SK-N-DZ (cell line): Measurements from ENCODE around the gene TTLL11.
A peak's percentile ranks its signal among the peaks of the same experiment; 100 is the strongest.

ENCODE experiments used
- DNase-seq: peaks from one replicate; pipeline ENCODE4 v3.0.0-alpha.2; 2015; ENCODE audit warnings: low spot score

TTLL11 gene

DNA sequence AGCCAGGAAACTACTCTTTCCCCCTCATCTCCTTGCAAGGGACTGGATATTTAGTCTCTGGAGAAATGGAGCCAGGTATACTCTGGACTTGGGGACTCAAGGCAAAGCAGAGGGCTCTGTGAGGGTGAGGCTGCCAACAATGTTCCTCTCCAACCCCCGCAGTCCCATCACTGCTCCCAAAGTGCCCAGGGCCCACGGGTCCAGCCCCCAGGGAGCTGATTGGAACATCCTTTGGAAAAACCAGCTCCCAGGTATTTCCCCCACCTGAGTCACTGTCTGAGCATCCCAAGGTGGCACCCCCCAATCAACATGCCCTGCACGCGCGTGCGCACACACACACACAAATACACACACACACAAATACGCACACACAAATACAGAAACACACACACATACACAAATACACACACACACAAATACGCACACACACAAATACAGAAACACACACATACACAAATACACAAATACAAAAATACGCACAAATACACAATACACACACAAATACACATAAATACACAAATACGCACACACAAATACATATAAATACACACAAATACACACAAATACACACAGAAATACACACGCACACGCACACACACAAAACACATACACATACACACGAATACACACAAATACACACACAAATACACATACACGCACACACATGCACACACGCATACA is 304.3 kb downstream of the TTLL11 start:
- DNase-seq, result no peak

DNA sequence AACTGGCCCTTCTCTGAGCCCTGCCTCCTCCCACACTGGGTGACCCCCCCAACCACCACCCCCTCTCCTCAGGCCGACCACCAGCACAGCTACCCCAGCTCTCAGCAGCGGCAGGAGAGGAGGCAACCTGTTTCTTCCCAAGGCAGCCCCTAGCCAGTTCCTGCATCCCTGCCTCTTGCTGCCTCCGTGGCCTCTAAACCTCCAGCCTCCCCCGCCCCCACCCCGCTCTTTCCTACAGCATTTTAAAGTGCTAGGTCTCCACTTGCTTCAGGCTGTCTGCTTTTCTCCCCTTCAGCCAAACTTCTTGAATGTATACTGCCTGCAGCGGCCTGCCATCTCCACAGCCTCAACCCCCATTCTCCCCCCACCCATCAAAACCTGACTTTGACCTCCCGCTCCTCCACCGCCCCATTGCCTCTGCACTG is 306.1 kb downstream of the TTLL11 start:
- DNase-seq, result no peak

DNA sequence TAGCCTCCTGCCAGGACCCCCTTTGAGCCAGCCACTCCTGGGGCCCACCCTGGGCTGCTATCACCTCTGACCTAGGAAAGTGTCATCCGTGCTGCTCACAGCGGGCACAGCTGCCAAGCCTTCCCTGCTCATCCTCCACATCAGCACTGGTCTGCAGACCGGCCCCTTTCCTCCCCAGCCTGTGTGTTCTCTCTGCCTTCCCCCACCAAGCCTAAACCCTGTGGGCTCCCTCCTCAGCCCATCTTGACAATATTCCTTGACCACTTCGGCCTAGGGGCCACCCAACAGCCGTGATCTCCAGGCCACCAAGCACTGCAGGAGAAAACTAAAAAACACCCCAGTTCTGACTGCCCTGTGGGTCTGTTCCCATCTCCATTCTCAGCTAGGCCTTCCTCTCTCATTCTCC is 306.6 kb downstream of the TTLL11 start:
- DNase-seq, result no peak

DNA sequence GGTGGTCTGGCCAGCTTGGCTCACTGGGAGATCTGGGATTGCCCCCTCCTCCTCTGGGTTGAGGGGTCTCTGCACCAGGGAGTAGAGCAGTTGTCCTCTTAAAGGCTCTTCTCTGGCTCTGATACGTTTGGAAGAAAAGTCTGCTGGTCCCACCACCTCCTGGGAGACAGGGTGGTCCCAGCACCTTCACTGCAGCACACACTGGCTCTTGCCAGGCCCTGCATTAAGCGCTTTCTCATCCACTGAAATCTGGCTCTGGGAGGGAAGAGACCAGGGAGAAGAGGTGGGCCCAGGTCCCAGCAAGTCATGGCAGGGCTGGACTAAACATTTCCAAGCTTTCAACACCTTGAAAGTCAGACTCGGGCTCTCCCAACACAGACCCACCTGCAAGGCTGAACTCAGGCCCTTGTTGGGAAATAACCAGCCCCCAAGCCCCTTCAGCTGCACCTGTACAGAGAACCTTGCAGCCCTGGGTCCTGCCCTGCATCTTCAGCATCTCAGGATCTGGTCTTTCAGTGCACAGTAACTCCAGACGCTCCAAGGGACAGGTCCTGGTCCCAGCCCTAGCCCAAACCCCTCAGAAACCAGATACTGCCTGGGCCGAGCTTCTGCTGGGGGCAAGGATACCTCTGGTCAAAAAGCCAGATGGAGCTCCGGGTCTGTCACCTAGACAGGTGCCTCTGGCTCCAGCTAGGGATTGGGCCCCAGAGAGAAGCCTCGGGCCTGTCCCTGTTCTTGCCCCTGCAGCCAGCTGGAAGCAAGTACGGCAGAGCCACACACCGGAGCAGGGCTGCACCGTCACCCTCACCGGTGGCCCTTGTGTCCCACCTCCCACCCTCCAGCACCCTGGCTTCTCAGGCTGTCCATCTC is 307.2 kb downstream of the TTLL11 start:
- no peak for DNase-seq

DNA sequence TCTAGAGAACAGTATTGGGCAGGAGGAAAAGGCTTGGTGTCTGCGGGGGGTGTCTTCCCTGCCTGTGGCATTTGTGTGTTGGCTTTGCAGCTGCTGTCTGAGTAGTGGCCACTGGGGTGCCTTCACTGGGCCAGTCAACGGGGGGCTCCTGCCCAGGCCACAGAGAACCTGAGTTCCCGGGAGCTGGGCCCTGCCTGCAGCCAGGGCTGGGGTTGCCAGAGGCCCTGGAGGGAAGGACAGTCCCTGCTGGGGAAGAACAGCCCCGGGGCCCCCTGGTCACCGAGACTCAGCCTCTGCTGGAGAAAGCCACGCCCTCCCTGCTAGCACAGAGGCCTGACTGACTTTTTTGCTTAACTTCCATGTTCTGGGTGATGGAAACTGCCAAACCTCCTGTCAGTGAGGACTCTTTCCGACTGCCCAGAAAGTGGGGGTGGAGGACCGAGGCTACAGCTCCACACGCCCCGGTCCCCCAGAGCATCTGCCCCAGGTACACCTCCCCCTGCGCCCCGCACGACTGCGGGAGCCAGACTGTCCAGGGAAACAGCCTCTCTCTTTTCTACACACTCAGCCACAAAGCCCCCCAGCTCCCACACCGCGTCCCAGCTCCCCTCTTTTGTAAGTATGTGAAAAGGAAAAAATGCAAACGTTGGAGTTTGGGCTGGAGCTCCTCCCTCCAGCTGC is 308.2 kb downstream of the TTLL11 start:
- no peak for DNase-seq

DNA sequence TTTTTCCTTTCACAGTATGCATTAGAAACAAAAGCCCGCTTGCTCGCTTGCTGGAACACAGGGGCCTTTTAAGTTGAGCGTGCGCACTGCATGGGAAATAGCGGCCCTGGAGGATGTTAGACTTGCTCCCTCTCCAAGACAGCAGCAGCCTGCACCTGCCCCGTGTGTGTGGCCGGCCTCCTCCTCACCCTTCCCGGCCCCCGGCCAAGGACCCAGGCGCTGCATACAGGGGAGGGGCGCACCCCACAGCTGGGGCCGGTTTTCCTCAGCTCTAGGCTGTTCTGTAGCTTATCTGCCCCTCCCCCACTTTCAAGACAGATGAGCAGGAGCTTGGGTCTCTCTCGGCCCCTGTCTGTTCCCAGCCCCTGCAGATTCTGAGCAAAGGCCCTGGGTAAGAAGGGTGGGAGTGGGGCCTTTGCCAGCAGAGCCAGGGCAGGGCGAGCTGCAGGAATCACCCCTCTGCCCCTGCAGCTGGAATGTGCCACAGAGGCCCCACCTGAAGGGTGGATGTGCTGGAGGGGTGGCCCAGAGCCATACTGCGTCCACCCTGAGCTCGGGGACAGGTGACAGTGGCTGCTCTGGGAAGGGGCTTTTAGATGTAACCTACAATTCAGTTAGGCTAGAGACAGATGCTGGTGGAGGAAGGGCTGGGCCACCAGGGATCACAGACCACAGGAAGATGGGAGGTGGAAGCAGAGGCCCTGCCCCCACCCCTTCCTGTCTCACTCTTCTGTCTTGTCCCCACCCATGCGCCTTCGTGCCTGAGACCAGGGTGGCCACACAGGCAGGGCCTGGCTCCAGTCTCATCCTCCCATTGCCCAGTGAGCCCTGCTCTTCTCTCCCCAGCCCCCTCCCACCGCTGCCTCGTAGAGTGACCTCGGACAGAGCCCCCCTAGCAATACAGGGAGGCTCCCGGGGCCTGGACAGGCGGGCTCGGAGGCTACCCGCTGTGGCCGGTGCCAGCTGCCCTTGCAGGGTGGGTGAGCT is 309.3 kb downstream of the TTLL11 start:
- peak; percentile 78 for DNase-seq

DNA sequence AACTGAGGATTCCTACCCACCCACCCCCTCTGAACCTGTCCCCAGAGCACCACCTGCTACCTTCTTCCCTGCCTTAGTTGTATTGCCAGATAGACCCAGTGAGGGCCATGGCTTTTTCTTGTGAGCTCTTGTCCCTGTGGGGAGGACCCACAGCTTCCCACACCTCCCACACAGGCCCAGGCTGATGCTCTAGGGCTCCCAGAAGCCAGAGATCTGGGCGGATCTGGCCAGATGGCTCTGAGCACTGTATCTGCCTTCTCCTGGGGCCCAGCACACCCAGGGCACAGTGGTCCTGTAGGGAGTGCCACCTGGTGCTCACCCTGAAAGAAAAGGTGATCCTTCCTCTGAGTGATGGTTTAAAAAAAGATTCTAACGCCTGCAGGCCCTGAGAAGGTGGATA is 310.0 kb downstream of the TTLL11 start:
- peak; percentile 40 for DNase-seq

DNA sequence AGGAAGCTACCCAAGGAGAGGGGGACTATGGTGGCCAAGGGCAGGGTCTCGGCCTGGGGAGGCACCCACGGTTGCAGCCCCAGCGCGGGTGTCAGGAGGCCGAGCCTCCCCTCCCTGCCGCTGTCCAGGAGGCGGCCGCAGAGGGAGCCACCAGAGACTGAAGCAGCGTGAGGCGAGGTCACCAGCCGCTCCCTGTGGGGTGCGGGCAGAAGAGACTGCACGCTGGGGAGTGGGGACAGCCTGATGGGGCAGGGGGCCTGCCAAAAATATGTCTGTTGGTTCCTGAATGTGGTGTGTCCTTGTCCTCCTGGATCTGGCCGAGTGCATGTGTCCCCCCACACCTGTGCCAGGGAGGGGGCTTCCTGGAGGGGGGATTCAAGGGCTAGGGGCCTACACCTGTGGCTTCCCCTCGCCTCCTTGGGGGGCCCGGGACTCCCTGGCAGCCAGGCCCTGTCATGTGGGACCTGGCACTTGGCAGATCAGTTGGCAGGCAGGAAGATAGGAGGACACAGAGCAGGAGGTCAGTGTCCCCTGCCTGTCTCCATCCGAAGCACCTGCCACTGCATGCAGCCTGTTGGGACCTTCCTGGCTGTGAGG is 310.5 kb downstream of the TTLL11 start:
- no peak for DNase-seq

DNA sequence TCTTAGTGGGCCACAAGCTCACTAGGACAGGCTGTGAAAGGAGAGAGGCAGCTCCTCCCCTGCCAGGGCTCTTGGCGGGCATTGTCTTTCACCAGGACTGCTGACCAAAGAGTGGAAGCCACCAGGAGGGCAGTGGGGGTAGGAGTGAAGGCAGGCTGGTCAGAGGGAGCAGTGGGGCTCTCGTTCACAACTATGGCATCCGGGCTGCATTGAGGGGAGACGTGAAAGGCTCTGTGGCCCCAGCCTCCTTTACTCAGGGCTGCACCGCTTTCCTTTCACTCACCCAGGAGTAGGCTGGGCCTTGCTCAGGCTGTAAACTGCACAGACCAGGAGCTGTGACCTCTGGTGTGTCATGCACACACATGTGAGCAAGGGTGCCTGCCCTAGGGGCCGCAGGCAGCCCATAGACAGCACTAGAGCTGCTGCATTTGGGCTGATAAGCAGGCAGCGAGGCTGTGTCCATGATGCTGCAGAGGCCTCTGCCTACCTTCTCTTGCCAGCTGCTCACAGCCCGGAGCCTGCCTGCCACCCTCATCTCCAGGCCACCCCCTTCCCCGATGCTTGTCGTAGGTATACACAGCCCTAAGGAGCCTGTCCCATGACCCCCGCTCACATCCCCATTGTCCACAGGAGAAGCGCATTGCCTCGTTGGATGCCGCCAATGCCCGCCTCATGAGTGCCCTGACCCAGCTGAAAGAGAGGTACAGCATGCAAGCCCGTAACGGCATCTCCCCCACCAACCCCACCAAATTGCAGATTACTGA is 311.2 kb downstream of the TTLL11 start:
- DNase-seq, result no peak

DNA sequence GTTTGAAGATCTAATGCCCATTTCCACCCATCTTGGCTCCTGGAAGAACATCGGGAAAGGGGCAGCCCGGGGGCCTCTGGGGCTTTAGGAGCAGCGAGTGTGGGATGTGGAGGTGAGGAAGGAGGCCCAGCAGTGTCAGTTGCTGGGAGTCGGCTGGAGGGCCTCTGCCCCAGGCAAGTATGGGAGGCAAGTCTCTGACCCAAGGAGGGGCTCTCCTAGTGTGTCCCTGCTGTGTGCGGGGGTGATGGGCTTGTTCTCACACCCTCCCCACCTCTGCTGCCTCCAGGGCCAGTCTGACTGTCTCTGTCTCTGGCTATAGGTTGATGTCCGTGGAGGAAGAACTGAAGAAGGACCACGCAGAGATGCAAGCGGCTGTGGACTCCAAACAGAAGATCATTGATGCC is 312.0 kb downstream of the TTLL11 start:
- DNase-seq, result no peak

DNA sequence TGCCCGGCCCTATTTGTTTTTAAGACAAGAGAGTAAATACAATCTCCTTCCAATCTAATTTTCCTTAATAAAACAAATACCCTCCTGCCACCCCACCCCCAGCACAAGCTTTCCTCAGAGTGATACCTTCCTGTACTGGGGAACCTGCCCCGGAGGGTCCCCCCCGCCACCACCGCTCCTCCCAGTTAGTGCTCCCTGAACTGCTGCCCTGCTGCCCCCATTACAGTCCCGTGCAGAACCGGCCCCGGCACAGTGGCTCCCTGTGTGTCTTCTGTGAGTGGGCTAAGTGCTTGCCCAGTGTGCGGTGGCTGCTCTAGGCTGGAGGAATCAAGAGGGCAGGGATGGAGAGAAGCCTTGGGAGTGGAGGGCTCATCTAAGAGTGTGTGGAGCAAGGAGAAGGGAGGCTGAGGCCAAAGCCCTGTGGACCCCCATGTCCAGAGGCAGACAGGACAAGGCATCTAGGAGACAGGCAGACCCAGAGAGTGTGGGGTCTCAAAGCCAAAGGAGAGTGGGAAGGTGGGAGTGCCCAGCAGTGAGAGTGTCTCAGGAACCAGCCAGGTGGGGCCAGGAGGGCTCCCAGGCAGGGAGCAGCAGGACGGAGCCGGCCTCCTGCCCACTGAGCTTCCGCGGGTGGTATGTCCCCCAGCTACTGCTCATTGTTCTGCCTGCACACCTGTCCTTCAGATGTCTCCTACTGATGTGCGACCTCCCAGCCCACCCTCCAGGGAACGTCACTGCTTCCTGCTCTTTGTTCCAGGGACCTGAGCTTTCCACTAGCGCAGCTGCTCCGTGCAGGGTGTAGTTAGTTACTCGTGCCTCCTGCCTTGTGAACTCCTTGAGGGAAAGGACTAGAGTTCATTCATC is 312.7 kb downstream of the TTLL11 start:
- no peak for DNase-seq

DNA sequence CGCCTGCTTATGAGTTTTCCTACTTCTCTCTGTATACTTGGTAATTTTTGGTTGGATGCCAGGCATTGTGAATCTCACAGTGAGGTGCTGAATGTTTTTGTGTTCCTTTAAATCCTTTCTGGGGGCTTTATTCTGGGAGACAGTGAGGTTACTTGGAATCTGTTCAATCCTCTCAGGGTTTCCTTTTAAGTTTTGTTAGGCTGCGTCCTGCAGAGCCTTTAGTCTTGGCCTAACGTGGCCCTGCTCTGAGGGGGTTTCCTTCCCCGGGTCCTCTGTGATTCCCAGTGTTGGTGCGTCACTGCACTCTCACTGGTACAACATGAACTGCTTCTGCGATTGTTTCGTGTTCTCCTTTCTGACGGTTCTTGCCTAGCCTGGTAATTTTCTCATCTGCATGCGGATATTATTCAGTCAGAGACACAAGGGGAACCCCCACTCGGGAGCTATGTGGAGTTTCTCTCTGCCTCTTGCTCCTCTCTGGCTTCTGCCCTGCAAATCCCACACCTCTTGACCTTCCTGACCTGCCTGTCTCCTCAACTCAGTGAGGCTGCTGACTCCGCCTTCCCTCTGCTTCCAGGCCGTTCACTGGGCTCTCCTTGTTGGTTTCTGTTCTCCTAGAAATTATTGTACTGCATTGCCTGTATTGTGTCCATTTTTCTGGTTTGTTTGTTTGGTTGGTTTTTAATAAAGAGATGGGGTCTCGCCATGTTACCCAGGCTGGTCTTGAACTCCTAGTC is 313.6 kb downstream of the TTLL11 start:
- no peak for DNase-seq

DNA sequence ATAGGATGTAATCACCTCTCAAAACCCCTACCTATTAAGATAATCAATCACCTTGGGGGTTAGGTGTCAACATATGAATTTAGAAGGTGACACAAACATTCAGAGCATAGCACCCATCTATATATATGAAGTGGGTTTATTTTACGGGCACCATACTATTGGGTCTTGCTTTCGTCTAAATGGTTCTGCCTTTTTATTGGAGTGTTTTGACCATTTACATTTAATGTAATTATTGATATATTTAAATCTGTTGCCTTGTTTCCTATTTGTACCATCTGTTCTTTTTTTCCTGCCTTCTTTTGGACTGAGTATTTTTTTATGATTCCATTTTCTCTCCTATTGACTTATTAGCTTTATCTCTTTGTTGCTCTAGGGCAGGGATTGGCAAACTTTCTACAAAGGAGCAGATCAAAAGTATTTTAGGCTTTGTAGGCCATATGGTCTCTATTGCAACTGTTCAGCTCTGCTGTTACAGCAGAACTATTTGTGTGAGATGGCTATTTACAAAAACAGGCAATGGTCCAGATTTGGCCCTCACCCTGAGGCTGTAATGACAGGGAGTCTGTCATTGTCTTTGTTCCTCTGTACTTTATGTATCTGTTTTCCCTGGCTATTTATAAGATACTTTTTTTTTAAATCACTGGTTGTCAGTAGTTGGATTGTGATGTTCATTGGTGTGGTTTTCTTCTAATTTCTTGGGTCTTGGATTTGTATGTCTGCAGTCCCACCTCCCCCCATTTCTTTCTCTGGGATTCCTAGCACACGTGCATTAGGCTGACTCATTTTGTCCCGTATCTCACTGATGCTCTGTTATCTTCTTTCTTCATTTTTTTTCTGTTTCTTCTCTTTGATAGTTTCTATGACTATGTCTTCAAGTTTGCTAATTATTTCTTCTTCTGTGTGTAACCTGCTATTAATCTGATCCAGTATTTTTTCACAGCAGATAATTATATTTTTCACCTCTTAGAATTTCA is 314.6 kb downstream of the TTLL11 start:
- DNase-seq, result no peak

DNA sequence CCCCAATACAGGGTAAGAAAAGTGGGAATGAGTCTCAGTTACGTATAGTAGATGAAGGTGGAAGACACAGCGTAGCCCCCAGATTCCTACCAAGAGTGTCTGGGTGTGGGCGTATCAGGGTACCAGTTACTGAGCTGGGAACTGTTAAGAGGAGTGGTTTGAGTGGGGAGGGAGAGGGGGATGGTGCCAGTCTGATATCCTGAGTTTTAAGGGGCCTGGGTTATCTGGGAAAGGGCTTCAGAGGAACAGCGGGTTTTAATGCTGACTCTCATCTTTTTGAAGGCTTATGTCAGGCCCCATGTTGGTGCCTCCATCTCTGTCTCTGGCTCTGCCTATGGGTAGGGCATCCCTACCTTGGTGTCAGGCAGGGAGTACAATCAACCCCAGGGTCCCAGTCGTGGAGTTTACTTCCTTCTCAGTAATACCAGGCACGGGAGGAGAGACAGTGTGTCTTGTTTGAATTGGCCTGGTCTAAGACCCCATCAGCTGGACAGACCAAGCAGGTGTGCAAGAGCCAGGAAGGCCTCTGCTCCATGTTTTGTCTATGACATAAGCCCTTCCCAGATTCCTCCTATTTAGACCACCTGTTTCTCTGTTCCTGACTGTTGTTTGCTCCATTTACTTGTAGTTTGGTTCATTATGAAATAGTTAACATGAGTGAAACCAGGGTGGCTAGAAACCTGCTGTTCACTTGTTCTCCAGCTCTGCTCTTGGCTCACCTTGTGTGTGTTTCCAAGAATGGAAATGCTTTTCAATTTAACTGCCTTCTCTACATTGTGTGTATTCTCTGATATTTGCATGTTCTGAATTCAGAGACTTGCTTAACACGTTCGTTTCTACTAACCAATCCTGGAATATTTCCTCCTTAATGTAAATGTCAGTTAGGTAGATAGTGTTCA is 316.1 kb downstream of the TTLL11 start:
- no peak for DNase-seq

DNA sequence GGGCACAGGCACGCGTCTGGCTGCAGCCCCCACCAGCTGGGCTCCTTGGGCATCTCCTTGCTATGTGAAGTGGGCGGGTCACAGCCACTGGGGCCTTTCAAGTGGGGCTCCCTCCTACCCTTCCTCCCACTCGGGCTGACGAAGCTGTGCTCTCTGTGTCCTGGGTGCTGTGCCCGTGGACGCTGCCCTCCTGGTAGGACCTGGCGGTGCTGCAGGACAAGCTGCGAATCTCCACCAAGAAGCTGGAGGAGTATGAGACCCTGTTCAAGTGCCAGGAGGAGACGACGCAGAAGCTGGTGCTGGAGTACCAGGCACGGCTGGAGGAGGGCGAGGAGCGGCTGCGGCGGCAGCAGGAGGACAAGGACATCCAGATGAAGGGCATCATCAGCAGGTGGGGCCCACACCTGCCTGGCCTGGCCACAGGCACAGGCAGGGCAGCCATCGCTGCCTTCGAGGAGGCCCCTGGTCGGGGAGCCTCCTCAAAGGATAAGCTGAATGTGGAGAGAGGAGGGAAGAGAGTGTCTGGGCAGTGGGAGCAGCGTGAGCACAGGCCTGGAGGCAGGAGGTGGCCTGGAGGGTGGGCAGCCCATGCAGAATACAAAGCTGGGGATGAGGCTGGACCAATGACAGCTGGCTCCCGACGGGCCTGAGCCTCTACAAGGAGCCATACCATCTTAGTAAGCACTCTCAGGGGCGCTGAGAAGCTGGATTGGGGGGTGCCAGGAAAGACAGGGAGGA is 316.9 kb downstream of the TTLL11 start:
- DNase-seq, result no peak
